ENCODE data around the gene AOPEP.

The AOPEP gene

DNA sequence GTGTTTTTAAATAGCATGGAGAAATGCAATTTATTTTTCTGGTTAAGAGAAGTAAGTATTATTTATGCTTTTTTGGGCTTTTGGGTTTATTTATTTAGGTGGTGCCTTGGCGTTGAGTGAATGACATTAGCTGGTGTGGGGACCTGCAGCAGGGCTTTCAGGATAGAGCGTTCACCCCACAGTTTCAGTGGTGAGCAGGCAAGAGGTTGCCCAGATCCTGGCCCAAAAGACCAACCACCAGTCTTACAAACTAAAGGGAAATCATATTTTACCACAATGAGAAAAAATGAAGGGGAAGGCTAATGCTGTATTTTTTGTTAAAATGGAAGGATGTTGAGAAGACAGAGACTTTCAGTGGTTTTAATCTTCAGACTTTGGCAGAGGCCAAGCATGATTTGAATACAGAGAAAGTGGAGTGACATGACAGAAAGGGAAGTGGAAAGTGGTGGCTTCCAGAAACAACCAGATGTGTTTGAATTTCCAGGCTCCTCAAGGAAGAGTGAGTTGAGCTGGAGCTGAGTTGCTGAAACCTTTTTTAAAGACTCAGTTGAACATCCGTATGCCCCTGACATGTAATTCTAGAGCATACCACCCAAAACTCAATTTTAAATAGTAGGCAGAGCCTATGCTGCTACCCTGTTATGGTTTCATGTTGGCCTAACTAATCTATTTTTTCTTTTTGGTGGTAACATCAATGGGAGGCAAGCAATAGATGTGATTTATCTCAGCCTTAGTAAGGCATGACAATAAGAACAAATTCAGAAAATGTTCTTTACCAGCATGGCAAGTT lies 94.8 kb downstream of the AOPEP start:
- Histone ChIP-seq H3K27me3 (ENCODE audit: low read depth, low read length) (no peaks in the 10 kb centered on the region), H3K4me1 (ENCODE audit: control insufficient read depth in 1 of 2, insufficient read depth in 2 of 2, low read length in 2 of 2) (no peaks in the 10 kb centered on the region), H3K36me3 (ENCODE audit: control insufficient read depth in 1 of 2, insufficient read depth in 2 of 2, low read length in 2 of 2) (no peaks in the 10 kb centered on the region), H3K4me3 (ENCODE audit: low read depth in 1 of 2, low read length in 2 of 2) (no peak overlapping the region), H3K9me3 (ENCODE audit: control insufficient read depth in 1 of 2, low read length in 2 of 2) (no peaks in the 10 kb centered on the region), H3K27ac (ENCODE audit: low read length) (no peak overlapping the region)

DNA sequence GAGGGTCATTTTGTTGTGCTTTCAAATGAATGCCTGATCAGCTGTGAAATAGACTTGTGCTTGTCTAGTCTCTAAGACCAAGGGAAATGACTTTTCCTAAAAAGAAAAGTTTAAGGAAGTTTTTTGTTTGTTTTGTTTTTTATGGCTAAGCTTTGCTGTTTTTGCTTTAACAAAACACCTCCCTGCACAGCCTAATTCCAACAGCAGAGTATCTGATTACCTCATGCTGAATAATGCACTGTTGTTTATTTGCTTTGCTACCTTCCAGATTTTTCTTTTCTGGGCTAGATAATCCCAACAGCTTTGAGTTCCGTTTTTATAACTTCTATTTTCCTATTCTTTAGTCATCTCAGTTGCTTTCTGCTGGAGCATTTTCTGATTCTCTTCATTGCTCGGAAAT lies 95.8 kb downstream of the AOPEP start:
- Histone ChIP-seq H3K4me3 (ENCODE audit: low read depth in 1 of 2, low read length in 2 of 2) (no peak overlapping the region), H3K4me1 (ENCODE audit: control insufficient read depth in 1 of 2, insufficient read depth in 2 of 2, low read length in 2 of 2) (peaks cover 0 to 3% of the 10 kb centered on the region in 2 donors), H3K27ac (ENCODE audit: low read length) (no peak overlapping the region)

DNA sequence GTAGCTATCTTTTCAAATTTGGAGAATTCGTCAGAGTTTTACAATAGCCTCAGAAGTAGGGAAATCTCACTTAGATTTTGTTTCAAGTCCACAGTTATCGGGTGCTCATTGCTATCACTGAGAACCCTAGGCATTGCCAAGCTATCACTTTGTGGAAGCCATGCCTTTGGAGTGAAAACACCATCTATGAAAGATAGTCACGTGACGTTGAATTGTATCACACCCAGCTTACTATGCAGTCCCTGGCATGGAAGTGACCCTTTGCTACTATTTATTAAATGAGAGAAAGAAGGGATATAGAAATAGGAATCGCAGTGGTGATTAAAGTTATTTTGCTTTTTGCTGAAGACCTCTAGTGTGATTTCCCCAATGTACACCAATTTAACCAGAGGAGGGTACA lies 97.2 kb downstream of the AOPEP start:
- Histone ChIP-seq H3K27me3 (ENCODE audit: low read depth, low read length) (no peaks in the 10 kb centered on the region), H3K9me3 (ENCODE audit: control insufficient read depth in 1 of 2, low read length in 2 of 2) (no peaks in the 10 kb centered on the region), H3K27ac (ENCODE audit: low read length) (no peak overlapping the region), H3K36me3 (ENCODE audit: control insufficient read depth in 1 of 2, insufficient read depth in 2 of 2, low read length in 2 of 2) (no peaks in the 10 kb centered on the region), H3K4me1 (ENCODE audit: control insufficient read depth in 1 of 2, insufficient read depth in 2 of 2, low read length in 2 of 2) (peaks cover 0 to 3% of the 10 kb centered on the region in 2 donors), H3K4me3 (ENCODE audit: low read depth in 1 of 2, low read length in 2 of 2) (no peak overlapping the region)

More for the DNA sequence above, 95.8 kb downstream of the AOPEP start:
- H3K9me3 ChIP-seq (ENCODE audit: control insufficient read depth in 1 of 2, low read length in 2 of 2), result no peaks in the 10 kb centered on the region
- H3K36me3 ChIP-seq (ENCODE audit: control insufficient read depth in 1 of 2, insufficient read depth in 2 of 2, low read length in 2 of 2), result no peaks in the 10 kb centered on the region
- H3K27me3 ChIP-seq (ENCODE audit: low read depth, low read length), result no peaks in the 10 kb centered on the region

DNA sequence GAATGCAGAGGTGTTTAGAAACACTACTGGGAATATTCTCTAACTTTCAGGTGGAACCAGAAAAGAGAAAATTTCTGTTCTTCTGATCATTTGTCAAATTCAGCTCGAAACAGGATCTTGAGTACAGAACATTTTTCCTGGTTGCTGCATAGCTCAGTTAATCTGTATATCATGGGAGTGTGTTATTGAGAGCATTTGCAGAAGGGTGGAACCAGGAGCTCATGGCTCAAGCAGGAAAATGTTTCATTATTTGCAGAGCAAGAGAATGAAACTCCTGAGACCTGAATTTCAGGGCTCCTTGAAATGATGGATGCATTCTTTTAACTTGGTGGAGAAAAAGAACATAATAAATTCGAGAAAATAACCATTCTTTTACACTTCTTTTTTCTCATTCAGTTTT lies 97.9 kb downstream of the AOPEP start:
- H3K27ac ChIP-seq (ENCODE audit: low read length), result no peak overlapping the region
- peaks cover 0 to 3% of the 10 kb centered on the region in 2 donors for H3K4me1 ChIP-seq (ENCODE audit: control insufficient read depth in 1 of 2, insufficient read depth in 2 of 2, low read length in 2 of 2)
- H3K9me3 ChIP-seq (ENCODE audit: control insufficient read depth in 1 of 2, low read length in 2 of 2), result no peaks in the 10 kb centered on the region
- H3K27me3 ChIP-seq (ENCODE audit: low read depth, low read length), result no peaks in the 10 kb centered on the region
- no peaks in the 10 kb centered on the region for H3K36me3 ChIP-seq (ENCODE audit: control insufficient read depth in 1 of 2, insufficient read depth in 2 of 2, low read length in 2 of 2)
- H3K4me3 ChIP-seq (ENCODE audit: low read depth in 1 of 2, low read length in 2 of 2), result no peak overlapping the region

DNA sequence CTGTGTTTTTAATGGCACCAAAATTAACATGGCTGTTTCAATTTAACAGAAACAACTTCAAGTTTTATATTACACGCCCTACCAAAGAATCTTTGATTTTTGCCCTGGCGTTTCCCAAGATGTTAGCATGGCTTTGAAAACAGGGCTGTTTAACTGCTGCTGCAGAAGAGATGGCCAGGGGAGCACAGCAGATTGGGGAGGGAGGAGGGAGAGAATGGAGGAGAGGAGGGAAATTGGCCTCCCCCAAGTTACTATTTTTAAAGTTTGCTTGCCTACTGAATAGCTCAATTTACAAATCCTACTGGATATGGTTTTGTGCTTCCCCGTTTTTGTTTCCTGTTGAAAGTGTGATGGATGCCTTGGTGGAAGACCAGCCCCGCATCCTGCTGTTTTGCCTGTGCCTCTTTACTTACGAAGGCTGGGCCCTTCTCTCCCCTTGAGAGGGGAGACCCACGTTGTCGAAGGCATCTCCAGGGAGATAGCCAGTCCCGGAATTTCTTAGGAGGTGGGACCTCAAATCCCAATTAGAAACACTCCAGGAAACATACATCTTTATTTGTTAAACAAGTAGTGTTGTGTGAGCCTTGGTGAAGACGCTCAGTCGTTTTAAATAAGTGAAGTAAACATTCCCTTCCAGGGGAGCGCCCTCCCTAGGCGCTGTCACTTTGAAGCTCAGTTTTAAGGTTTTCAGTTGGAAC lies 98.6 kb downstream of the AOPEP start:
- Histone ChIP-seq H3K27me3 (ENCODE audit: low read depth, low read length) (no peaks in the 10 kb centered on the region), H3K4me1 (ENCODE audit: control insufficient read depth in 1 of 2, insufficient read depth in 2 of 2, low read length in 2 of 2) (peaks cover 0 to 3% of the 10 kb centered on the region in 2 donors), H3K27ac (ENCODE audit: low read length) (no peak overlapping the region), H3K36me3 (ENCODE audit: control insufficient read depth in 1 of 2, insufficient read depth in 2 of 2, low read length in 2 of 2) (no peaks in the 10 kb centered on the region), H3K4me3 (ENCODE audit: low read depth in 1 of 2, low read length in 2 of 2) (no peak overlapping the region), H3K9me3 (ENCODE audit: control insufficient read depth in 1 of 2, low read length in 2 of 2) (no peaks in the 10 kb centered on the region)

DNA sequence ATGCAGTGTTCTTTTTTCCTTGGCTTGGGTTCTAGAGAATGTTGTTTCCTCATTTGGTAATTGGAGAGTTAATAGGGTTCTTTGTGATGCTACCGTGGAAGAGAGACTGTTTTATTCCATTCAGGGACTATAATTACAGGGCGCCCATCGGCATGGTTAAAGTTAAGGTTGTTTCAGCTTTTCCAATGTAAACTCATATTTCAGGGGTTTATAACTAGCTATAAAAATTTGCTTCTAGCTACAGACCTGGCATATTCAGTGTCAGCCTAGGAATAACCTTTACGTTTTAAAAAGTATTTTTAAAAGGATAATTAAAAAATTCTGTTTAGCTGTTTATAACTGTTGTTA lies 99.1 kb downstream of the AOPEP start:
- no peaks in the 10 kb centered on the region for H3K36me3 ChIP-seq (ENCODE audit: control insufficient read depth in 1 of 2, insufficient read depth in 2 of 2, low read length in 2 of 2)
- no peak overlapping the region for H3K4me3 ChIP-seq (ENCODE audit: low read depth in 1 of 2, low read length in 2 of 2)
- H3K9me3 ChIP-seq (ENCODE audit: control insufficient read depth in 1 of 2, low read length in 2 of 2), result no peaks in the 10 kb centered on the region
- no peak overlapping the region for H3K27ac ChIP-seq (ENCODE audit: low read length)
- H3K27me3 ChIP-seq (ENCODE audit: low read depth, low read length), result no peaks in the 10 kb centered on the region
- H3K4me1 ChIP-seq (ENCODE audit: control insufficient read depth in 1 of 2, insufficient read depth in 2 of 2, low read length in 2 of 2), result peaks cover 0 to 3% of the 10 kb centered on the region in 2 donors

DNA sequence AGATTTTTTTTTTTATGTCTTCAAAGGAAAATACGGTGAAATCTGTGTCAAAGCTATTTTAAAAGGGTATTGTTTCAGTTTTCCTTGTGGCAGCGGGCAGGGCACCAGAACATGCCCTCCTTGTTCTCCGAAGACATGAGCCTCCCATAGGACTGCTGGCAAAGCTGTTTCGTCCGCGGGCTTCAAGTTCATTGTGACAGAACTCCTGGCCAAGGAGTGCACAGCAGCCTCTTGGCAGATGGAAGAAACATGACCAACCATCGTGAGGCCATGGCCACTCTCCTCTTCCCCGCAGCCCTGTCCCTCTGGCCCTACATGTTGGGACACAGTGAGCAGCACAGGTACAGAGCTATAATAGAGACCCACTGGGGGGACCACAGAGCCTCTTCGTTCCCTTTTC lies 99.5 kb downstream of the AOPEP start:
- Histone ChIP-seq H3K36me3 (ENCODE audit: control insufficient read depth in 1 of 2, insufficient read depth in 2 of 2, low read length in 2 of 2) (no peaks in the 10 kb centered on the region), H3K27ac (ENCODE audit: low read length) (no peak overlapping the region), H3K4me1 (ENCODE audit: control insufficient read depth in 1 of 2, insufficient read depth in 2 of 2, low read length in 2 of 2) (peaks cover 0 to 3% of the 10 kb centered on the region in 2 donors), H3K9me3 (ENCODE audit: control insufficient read depth in 1 of 2, low read length in 2 of 2) (no peaks in the 10 kb centered on the region), H3K4me3 (ENCODE audit: low read depth in 1 of 2, low read length in 2 of 2) (no peak overlapping the region), H3K27me3 (ENCODE audit: low read depth, low read length) (no peaks in the 10 kb centered on the region)

DNA sequence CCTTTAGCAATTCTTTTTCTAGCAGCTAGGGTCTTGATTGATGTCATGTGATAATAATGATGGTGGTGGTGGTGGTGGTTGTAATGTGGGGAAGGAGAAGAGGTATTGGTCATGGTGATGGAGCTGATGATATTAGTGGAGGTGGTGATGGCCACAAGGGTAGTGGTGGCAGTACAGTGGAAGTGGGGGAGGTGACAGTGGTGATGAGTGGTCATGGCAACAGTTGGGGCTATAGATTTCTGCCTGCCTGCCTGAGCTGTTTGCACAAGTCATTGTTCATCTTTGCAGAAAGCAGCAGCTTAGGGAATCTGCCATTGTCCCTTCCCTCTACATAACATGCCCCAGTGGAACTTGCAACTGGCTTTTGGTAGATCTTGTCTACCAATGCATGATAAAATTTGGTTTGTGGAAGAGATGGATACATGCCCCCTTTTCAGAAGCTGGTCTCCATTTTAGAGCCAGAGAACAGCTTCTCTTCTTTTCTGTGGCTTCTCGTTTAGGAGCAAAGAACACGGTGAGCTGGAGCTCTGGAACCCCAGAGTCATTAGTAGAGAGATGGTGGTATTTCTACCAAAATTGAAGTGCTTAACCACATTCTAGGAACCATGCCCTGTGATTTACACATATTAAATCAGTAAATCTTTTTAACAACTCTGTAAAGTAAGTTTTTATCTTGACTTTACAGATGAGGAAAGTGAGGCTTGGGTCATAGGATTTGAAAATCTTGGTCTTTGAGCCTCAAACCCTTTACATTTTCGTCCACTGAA lies 100.3 kb downstream of the AOPEP start:
- Histone ChIP-seq H3K9me3 (ENCODE audit: control insufficient read depth in 1 of 2, low read length in 2 of 2) (no peaks in the 10 kb centered on the region), H3K4me1 (ENCODE audit: control insufficient read depth in 1 of 2, insufficient read depth in 2 of 2, low read length in 2 of 2) (peaks cover 0 to 3% of the 10 kb centered on the region in 2 donors), H3K27ac (ENCODE audit: low read length) (no peak overlapping the region), H3K4me3 (ENCODE audit: low read depth in 1 of 2, low read length in 2 of 2) (no peak overlapping the region), H3K36me3 (ENCODE audit: control insufficient read depth in 1 of 2, insufficient read depth in 2 of 2, low read length in 2 of 2) (no peaks in the 10 kb centered on the region), H3K27me3 (ENCODE audit: low read depth, low read length) (no peaks in the 10 kb centered on the region)

DNA sequence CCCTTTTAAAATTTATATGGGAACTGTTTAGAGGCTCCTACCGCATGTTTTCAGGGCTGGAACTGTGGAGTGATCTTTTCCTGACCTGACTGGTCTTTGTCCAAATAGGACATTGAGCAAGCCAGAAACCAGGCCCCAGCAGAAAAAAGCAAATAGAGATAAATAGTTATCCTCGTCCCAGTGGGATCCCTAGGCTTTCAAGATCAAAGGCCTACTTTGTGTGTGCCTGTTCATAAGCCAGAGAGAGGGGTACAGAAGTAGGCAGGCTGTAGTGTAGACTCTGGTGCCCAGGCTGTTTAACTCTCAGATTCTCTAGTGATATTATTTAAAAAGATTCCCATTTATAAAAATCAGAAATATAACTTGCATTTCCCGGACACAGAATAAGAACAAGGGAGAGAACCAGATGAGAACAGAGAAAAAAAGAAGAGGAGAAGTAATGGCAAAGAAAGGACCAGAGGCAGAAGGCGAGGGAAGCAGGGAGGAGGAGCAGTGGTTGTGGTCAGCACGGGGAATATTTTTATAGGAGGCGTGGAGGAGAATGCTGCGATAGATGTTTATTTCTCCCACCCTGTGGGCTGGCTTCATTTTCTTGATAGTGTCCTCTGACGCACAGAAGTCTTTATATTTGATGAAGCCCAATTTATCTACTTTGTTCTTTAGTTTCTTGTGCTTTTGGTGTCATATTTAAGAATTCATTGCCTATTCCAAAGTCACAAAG lies 101.2 kb downstream of the AOPEP start:
- no peak overlapping the region for H3K4me3 ChIP-seq (ENCODE audit: low read depth in 1 of 2, low read length in 2 of 2)
- H3K4me1 ChIP-seq (ENCODE audit: control insufficient read depth in 1 of 2, insufficient read depth in 2 of 2, low read length in 2 of 2), result peaks cover 0 to 3% of the 10 kb centered on the region in 2 donors
- H3K36me3 ChIP-seq (ENCODE audit: control insufficient read depth in 1 of 2, insufficient read depth in 2 of 2, low read length in 2 of 2), result no peaks in the 10 kb centered on the region
- H3K27me3 ChIP-seq (ENCODE audit: low read depth, low read length), result no peaks in the 10 kb centered on the region
- no peaks in the 10 kb centered on the region for H3K9me3 ChIP-seq (ENCODE audit: control insufficient read depth in 1 of 2, low read length in 2 of 2)
- H3K27ac ChIP-seq (ENCODE audit: low read length), result peak overlapping the region; percentile 13

DNA sequence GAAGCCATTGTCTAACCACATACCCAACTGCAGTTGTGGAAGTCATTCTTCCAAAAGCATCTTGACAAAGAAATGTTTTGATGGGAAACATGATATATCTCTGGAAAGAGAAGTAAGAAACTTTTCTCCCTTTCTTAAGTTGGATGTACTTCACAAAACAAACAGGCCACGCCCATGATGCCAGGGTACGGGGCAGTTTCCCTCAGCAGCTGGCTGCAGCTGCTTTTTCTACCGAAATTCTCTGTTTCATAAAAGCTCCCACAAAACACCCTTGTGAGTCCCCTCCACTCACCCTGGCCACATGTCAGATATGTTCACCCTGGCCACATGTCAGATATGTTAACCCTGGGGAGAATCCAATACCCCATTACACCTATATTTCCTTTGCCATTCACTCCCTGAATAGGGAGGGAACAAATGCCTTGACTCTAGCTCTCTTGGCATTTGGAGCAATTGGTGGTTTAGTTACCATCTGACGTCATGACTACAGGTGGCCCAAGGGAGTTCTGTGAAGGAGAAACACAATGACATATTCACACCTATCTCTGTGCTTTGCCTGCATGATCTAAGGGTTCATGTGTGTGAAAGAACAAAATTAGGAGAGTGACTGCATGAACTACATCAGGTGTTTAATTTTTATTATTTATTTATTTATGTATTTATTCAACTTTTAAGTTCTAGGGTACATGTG lies 103.0 kb downstream of the AOPEP start:
- no peaks in the 10 kb centered on the region for H3K9me3 ChIP-seq (ENCODE audit: control insufficient read depth in 1 of 2, low read length in 2 of 2)
- no peaks in the 10 kb centered on the region for H3K27me3 ChIP-seq (ENCODE audit: low read depth, low read length)
- H3K36me3 ChIP-seq (ENCODE audit: control insufficient read depth in 1 of 2, insufficient read depth in 2 of 2, low read length in 2 of 2), result no peaks in the 10 kb centered on the region
- peaks cover 0 to 3% of the 10 kb centered on the region in 2 donors for H3K4me1 ChIP-seq (ENCODE audit: control insufficient read depth in 1 of 2, insufficient read depth in 2 of 2, low read length in 2 of 2)
- H3K4me3 ChIP-seq (ENCODE audit: low read depth in 1 of 2, low read length in 2 of 2), result no peak overlapping the region
- H3K27ac ChIP-seq (ENCODE audit: low read length), result no peak overlapping the region
